B cell (primary cell): Measurements from ENCODE around the gene CPLX3.

Experiments
- EZH2 ChIP-seq: IDR thresholded peaks from 2 replicates; pipeline ENCODE4 v1.6.1; 2012; ENCODE audit warnings: borderline replicate concordance, low read depth, mild to moderate bottlenecking, moderate library complexity, low read length; ENCODE audit not compliant: insufficient read depth, poor library complexity, severe bottlenecking
- TF ChIP-seq, protein P1 (sequence below): fragments of 200-600 bp; IDR thresholded peaks from one replicate; pipeline ENCODE4 v1.8.0; 2022; ENCODE audit warnings: antibody characterized with exemption, mild to moderate bottlenecking

DNA sequence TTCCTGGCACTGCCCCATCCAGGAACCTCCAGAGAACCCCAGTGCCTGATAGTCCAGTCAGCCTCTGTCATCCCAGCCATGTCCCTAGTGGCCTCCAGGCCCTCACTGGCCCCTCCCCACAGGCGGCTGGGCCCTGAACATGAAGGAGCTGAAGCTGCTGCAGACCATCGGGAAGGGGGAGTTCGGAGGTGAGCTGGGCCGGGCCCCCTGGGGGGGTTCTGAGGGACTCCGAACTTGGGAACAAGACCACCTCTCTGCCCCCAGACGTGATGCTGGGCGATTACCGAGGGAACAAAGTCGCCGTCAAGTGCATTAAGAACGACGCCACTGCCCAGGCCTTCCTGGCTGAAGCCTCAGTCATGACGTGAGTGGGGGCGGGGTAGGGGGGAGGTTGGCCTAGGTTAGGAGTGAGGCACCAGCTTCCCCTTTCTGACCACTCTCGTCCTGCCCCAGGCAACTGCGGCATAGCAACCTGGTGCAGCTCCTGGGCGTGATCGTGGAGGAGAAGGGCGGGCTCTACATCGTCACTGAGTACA, 25.8 kb upstream of the CPLX3 start:
- no peak for TF ChIP-seq EZH2
- TF ChIP-seq, protein P1, sequence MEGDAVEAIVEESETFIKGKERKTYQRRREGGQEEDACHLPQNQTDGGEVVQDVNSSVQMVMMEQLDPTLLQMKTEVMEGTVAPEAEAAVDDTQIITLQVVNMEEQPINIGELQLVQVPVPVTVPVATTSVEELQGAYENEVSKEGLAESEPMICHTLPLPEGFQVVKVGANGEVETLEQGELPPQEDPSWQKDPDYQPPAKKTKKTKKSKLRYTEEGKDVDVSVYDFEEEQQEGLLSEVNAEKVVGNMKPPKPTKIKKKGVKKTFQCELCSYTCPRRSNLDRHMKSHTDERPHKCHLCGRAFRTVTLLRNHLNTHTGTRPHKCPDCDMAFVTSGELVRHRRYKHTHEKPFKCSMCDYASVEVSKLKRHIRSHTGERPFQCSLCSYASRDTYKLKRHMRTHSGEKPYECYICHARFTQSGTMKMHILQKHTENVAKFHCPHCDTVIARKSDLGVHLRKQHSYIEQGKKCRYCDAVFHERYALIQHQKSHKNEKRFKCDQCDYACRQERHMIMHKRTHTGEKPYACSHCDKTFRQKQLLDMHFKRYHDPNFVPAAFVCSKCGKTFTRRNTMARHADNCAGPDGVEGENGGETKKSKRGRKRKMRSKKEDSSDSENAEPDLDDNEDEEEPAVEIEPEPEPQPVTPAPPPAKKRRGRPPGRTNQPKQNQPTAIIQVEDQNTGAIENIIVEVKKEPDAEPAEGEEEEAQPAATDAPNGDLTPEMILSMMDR = no peak
